IPS DF 19.7 (cell line): ENCODE data around the gene BCLAF3.

ENCODE experiments used
- DNase-seq: peaks from one replicate; pipeline ENCODE4 v3.0.0-alpha.2; 2013; ENCODE audit warnings: low read depth, low spot score

BCLAF3 gene

GRCh38 chrX:19990556-19991349 is at the start of gene BCLAF3:
TSS of gene BCLAF3 (minus strand) at chrX:19991061. CDS start at chrX:19970264, 20,797 bp downstream.
- DNase-seq, result no peak

GRCh38 chrX:20038966-20039365 is 48.1 kb upstream of the BCLAF3 start:
- no peak for DNase-seq

- no peak for DNase-seq
These were observed 46.3 kb upstream of the BCLAF3 start for GRCh38 chrX:20037186-20037585.

DNA sequence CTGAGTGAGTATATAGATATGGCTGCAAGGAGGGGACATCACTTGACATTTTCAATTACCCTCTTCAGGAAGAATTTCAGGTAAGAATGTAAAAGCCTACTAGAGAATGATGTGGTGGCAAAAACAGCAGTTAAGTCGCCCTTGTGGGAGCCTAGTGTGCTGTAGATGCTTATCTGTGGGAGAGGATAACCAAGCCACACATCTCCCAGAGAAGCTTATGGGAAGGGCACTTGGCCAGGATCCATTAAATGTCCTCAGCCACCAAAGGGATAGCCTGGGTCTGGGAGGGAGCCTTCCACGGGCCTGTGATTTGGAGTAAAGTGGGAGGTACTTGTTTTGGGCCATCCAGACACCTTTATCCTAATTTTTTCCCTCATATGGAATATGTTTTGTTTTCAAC is 41.3 kb upstream of the BCLAF3 start:
- DNase-seq, result no peak

GRCh38 chrX:20029728-20030127 is 38.9 kb upstream of the BCLAF3 start:
- no peak for DNase-seq

DNA sequence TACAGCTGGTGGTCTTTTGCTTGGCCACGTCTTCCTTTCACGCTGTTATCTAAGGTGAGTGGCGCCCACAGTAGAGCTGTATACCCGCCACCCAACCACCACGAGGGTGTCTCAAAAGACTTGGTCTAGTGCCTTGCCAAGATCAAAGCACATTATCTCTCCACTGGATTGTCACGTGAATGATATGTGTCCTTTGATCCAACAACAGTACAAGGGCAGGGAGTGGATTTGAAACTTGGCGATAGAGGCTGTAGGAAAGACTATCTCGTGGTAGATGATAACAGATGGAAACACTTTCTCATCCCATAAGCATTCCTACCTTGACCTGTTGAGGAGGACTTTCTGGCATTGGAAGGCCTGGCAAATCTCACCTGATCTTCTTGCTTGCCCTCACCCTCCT is 37.7 kb upstream of the BCLAF3 start:
- DNase-seq, result no peak

DNA sequence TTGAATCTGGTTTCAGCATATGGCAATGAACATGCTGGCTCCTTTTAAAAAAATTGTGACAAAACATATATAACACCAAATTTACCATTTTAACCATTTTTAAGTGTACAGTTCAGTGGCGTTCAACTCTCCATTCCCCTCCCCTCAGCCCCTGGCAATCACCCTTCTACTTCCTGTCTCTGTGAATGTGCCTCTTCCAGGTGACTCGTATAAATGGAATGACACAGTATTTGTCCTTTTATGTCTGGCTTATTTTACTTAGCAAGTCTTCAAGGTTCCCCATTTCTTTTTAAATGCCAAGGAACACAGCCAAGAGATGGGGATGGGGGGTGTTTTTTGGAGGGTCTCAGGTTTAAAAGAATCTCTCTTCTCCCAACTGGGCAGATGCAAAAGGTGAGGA is 35.4 kb upstream of the BCLAF3 start:
- DNase-seq, result no peak

DNA sequence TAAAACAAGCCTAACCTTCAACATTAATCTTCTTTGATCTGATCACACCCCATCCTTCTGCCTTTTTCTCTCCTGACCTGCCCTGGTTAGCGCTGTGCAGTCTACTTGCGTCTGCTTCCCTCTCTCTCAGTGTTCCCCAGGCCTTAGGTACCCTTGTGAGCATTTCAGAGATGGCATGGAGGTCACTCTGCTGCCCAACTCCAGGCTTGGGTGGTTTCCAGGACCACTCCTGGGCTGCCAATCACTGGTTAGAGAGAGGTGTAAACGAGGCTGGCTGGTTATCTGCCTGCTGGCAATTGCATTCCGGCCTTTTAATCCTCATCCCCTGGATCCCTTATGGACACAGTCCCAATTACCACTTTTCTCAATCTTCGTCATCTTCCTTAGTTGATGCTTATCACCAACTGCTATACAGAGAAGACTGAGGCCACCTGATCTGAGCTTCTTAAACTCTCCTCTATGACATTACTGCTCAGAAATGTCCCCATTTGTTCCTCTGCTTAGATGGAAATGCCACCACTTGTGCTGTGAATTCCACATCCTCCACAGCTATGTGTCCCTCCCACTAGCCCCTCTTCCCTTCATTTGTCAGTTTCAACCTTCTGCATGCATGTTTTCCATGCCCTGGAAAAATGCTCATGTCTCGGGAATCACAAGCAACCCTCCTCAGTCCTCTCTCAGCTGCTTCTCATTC is 29.0 kb upstream of the BCLAF3 start:
- DNase-seq, result no peak

DNA sequence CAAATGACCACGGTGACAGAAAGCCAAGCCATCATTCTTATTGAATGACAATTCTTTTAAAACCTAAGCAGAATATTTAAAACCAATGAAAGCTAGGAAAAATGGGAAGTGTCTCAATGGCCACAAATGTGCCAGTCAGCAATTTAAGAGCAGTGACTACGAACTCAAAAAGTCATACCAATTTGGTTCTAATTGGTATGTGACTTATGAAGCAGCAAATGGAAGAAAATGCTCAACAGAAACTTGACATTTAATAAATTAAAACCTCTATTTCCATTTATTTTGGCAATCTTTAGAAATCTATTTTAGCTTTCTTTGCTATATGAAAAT is 25.7 kb upstream of the BCLAF3 start:
- no peak for DNase-seq

DNA sequence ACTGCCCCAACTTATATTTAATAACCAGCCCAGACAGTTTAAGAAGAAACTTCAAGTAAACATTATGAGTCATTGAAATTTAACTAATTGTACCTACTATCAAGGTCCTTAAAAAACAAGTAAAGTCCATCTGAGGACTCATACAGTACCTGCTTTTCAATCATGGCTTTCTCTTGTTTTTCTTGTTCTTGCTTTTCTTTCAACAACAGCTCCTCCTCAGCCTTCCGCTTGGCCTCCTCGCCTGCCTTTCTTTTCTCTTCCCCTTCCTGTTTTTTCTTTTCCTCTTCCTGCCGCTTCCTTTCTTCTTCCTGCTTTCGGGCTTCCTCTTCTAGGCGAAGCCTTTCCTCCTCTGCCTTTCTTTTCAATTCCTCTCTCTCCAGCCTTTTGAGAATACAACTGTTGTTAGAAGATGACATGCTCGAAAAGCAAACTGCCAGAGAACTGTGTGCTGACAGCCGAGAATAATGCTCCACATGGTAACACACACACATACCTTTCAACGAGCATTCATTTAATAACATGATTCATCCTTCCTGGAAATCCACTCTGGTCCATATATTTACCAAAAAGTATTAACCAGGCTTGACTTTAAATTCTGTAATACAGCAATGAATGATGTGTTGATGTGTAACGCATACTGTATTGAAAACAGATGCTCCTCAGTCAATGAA is 25.2 kb upstream of the BCLAF3 start:
- no peak for DNase-seq

DNA sequence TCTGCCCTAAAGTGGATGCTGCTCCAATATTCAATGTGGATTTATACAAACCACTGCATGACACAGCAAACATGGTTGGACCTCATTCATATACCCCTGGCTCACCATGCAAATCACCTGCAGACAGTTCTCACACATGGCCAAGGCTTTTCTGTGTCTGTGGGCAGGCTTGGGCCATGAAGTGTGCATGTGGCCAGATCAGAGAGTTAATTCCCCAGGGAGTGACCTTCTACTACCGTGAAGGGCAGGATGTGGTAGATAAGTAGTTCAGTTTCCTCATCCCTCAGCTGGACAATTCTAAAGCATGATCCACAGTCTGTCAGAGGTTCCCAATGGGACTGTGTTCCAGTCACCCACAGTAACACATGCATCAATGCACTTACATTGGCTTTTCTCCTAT is 24.6 kb upstream of the BCLAF3 start:
- DNase-seq, result no peak

DNA sequence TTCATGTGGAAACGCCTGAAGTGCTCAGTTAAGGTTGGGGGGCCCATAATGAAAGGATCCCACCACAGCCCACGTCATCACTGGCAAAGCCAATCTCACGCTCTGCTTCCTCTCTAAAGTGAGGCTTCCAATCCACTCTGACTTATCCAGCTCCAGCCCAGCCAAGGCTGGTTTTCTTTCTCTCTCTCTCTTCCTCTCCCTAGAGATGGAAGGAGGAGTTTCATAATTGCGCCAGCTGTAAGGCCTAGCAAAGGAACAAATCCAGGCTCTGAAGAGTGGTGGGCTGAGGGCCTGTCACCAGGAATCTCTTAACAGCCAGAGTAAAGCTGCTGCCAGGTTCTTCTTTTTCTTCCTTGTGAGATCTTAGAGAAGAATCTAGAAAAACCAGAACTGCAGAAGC is 20.7 kb upstream of the BCLAF3 start:
- no peak for DNase-seq

DNA sequence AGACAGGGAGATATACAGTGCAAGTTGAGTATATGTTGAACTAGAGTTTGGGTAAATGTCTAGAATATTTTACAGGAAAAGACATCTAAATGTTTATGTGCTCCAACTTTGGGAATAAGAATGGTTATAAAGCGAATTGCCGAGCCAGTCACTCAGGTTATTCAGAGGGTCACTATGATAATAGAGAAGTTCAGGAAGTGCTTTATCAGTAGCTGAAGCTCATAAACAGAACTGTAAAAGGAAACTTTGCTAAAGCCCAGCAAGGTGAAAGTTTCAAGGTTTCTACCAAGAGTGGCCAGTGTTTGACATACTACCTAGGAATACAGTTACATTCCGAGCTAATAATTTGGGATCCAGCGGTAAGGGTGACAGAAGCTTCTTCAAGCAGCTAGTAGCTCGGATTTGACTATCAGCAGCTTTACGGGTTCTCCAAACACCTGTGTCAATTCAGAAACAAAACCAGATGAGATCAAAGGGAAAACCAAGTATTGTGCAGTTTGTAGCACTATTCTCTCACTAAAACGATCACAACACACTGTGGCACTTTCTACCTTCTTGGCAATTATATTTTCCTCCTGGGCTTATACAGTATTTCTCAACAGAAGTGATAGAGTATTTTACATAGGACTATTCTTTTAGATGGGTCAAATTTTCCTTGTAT is 17.2 kb upstream of the BCLAF3 start:
- DNase-seq, result no peak

- no peak for DNase-seq
These were observed 15.0 kb upstream of the BCLAF3 start for GRCh38 chrX:20005883-20006282.

DNA sequence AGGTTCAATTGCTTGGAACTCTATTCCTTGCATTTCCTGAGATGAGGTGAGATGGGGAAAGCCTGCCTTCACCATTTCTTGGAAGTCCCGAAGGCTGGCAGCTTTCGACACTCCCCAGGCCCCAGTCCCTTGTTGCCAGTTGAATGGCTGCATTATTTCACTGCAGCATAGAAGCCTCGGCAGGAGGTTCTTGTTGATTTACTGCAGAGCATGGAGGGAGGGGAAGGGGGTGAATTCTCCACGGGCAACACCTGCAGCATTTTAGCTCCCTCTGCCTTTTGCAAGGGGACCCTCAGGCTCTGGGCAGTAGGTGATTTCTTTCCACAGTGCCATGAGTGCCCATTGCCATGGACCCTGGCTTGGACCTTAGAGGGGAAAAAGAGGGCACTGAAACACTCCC is 10.7 kb upstream of the BCLAF3 start:
- no peak for DNase-seq

DNA sequence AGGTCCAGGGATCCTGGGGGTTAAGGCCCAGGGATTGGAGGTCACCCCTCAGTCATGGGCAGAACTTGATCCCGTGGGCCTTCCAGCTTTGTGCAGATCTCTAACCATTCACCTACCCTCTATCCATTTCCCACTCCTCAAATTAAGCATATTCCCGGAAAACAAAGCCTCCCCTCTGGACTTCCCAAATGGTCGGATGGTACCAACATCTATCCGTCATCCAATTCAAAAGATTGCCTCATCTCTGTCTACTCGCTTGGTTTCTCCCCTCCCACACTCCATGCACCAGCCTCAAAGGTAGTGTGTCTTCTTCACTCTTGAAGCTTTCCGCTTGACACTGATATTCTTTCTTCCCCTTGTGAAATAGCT is 473 bp upstream of the BCLAF3 start:
- no peak for DNase-seq

GRCh38 chrX:19990151-19990555 is 708 bp downstream of the BCLAF3 start:
- no peak for DNase-seq

GRCh38 chrX:19987856-19988255 is 3.0 kb downstream of the BCLAF3 start:
- DNase-seq, result no peak

DNA sequence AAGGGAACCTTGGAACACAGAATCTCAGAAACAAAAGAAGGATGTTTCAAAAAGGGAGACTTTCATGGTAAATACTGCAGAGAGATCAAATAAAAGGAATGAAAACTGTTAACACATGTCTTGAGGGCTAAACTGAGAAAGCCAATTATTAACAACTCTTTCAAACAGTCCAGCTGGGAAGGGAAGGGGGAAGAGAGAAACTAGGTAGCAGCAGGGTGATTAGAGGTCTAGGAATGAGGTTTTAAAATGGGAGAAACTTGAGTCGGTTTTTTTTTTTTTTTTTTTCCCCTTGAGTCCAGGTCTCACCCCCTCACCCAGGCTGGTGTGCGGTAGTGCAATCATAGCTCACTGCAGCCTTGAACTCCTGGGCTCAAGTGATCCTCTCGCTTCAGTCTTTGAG is 4.3 kb downstream of the BCLAF3 start:
- DNase-seq, result no peak

- no peak for DNase-seq
These were observed 8.9 kb downstream of the BCLAF3 start for GRCh38 chrX:19981947-19982346.

DNA sequence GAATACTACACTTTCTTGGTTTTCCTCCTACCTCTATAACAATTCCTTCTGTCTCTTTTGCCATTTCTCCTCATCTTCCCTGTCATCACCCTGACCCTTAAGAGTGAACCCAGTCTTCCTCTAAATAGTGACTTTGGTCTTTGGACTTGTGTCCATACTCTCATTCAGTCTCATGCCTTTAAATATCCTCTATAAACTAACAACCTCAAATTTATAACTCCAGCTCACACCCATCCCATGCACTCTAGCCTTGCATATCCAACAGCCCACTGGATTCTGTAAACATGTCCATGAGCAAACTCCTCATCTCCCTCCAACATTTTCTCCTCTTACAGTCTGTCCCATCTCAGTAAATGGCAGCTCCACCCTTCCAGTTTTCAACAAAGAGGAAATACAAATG is 15.0 kb downstream of the BCLAF3 start:
- DNase-seq, result no peak

GRCh38 chrX:19972984-19973383 is 17.9 kb downstream of the BCLAF3 start:
- DNase-seq, result no peak
